ENCODE measurements around the gene BEND6.

- no peak for TF ChIP-seq CTCF (IDR thresholded peaks at IDR 0.05 in 8 of 11, conservative IDR thresholded peaks at IDR 0.05 in 3 of 11)
- TF ChIP-seq POLR2A (IDR thresholded peaks at IDR 0.05): no peak
- TF ChIP-seq POLR2AphosphoS5 (IDR thresholded peaks at IDR 0.05): no peak
Observed at GRCh38 chr6:57040011-57040410, 85.1 kb downstream of the BEND6 start.
